Kidney tubule cell (primary cell): ENCODE measurements around the gene ATG7.
"Not testable (repeated sequence)": the region's sequence is repeated elsewhere in the genome, so short reads cannot be mapped to it uniquely, and the experiment has no call there.

Experiments
- DNase-seq: peaks from one replicate; pipeline ENCODE4 v3.0.0-alpha.2; 2018; ENCODE audit warnings: low spot score

ATG7 gene

GRCh38 chr3:11430624-11431023 is 158.4 kb downstream of the ATG7 start:
- no peak for DNase-seq

- DNase-seq = no peak
Observed at GRCh38 chr3:11431319-11431718, 159.1 kb downstream of the ATG7 start.

DNA sequence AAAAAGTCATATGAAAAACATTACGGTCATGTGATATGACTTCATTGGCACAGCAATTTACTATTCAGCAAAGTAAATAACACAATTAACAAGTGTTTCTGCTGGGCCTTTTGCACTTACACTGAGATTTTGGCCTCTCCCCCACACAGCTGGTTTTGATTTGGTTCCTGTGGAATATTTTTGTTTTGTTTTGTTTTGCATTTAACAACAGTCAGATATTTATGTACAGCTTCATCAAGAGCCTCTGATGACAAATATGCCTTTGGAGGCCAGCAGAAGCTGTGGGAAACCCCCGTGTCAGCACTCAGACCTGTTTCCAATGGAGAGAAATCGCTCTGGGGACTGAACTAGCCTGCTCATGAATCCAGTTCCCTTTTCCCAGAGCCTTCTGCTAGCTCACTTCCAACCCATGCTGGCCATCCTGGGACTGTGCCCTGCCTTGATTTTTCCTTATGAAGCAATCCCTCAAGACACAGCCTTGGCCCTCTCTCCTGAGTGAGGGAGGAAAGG is 161.9 kb downstream of the ATG7 start:
- DNase-seq = peak; percentile 37

GRCh38 chr3:11434563-11435096 is 162.4 kb downstream of the ATG7 start:
- DNase-seq = no peak

GRCh38 chr3:11435440-11436165 is 163.4 kb downstream of the ATG7 start:
- no peak for DNase-seq

GRCh38 chr3:11436775-11437174 is 164.6 kb downstream of the ATG7 start:
- no peak for DNase-seq

DNA sequence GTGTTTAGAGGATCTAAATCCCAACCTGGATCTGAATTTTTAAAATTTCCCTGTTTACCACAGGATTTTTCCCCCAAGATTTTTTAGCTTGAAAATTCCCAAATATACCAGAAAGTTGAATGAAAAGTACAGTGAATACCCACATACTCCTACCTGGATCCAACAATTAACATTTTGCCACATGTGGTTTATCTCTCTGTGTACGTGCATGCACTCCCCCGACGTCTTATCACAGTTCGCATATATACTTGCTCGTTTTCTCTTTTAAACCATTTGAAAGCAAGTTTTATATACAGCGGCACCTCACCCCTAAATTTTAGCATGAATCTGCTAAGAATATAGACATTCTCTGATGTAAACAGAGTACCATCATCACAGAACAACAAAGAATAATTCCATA is 165.3 kb downstream of the ATG7 start:
- DNase-seq = no peak

DNA sequence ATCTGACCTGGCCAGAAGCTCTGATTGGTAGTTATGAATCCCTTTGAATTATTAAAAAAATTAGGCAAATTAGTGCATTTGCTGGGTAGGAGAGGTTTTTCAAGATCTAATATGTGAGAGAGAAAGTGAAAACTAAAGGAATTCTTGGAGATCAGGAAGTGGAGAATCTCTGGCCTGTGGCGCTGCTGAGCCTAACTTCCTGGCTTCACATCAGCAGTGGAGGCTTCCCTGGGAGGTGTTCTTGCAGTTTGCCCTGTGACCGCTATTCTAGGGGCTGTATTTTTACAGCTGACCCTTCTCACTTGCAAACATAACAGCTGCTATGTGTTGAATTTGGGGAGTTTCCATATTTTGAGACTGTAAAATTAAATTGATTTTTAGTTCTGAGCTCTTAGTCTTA is 166.4 kb downstream of the ATG7 start:
- DNase-seq = peak; percentile 38

- DNase-seq = not testable (repeated sequence)
Observed at GRCh38 chr3:11441346-11441745, 169.1 kb downstream of the ATG7 start.

GRCh38 chr3:11444404-11444803 is 172.2 kb downstream of the ATG7 start:
- DNase-seq = no peak

- DNase-seq = not testable (repeated sequence)
Observed at GRCh38 chr3:11445193-11445592, 173.0 kb downstream of the ATG7 start.

DNA sequence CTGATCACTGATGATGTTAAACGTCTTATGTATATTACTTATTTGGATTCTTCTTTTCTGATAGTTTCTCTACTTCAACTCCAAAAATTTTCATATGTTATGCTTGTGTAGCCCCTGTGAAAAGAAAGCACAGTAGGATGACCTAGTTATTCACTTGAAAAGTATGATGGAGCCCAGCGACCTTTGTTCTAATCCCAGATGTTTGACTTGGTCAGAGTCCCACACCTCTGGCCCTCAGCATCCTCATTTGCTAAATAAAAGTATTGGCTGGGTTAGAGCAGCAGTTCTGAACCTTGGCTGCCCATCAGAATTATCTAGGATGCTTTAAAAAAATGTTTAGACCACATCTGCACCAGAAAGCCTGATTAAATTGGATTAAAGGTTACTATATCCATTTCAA is 173.7 kb downstream of the ATG7 start:
- DNase-seq = no peak

GRCh38 chr3:11447584-11448200 is 175.5 kb downstream of the ATG7 start:
- peak; percentile 4 for DNase-seq

GRCh38 chr3:11450015-11450414 is 177.8 kb downstream of the ATG7 start:
- no peak for DNase-seq

DNA sequence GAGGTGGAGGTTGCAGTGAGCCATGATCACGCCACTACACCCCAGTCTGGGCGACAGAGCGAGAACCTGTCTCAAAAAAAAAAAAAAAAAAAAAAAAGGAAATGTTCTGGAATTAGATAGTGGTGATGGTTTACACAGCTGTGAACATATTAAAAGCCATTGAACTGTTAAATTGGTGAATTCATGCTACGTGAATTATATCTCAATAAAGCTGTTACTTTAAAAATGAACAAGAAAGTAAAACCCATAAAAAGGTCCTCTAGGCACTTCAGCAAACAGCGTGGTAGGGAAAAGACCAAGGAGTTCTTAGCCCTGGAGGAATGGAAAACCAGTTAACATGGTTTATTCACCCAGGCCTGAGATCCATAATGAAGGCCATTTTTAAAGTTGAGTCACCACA is 180.1 kb downstream of the ATG7 start:
- no peak for DNase-seq

- DNase-seq = peak; percentile 66
Observed at GRCh38 chr3:11452885-11453847, 181.0 kb downstream of the ATG7 start.

GRCh38 chr3:11455956-11456355 is 183.8 kb downstream of the ATG7 start:
- no peak for DNase-seq

- DNase-seq = no peak
Observed at GRCh38 chr3:11457135-11457534, 184.9 kb downstream of the ATG7 start.

DNA sequence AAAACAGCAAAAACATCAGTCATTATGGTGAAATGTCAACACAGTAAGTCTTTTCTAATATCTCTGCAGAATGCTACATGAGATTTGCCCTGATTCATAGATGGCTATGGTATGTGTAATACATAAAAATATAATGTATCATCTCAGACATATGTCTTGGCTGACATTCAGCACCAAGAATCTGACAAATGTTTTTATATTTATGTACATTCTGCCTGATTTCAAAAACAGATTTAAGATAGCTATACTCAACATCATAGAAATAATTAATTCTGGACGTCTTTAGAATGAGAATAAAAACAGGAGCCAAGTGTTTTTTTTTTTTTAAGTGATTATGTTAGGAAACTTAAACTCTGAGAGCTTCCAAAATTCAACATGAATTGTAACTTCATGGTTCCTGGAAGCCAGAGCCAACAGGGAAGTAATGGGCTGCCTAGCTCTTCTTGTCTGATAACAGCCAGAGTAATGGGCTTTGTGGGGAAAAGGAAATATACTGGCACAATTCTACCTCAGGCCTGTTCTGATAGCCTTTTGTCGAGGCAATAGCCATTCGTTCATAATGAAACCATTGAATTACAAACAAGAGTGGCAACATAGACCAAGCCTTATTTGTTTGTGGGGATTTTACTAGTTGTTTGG is 187.1 kb downstream of the ATG7 start:
- DNase-seq = no peak

GRCh38 chr3:11461226-11461625 is 189.0 kb downstream of the ATG7 start:
- no peak for DNase-seq

DNA sequence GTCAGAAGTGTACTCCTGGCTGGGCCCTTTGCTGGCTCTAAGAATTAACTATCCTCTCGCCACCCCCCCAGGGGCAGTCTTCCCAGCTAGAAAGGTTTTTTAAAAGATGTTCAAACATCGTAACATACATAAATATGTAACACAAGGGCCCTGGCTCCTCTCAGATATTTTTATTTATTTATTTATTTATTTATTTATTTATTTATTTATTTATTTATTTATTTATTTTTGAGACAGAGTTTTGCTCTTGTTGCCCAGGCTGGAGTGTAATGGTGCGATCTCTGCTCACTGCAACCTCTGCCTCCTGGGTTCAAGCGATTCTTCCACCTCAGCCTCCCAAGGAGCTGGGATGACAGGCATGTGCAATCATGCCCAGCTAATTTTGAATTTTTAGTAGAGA is 190.5 kb downstream of the ATG7 start:
- not testable (repeated sequence) for DNase-seq

GRCh38 chr3:11463591-11463990 is 191.4 kb downstream of the ATG7 start:
- DNase-seq = no peak
